ENCODE measurements around the gene SMARCD1.
"Not testable (repeated sequence)": the region's sequence is repeated elsewhere in the genome, so short reads cannot be mapped to it uniquely, and the experiment has no call there.

The SMARCD1 gene

DNA sequence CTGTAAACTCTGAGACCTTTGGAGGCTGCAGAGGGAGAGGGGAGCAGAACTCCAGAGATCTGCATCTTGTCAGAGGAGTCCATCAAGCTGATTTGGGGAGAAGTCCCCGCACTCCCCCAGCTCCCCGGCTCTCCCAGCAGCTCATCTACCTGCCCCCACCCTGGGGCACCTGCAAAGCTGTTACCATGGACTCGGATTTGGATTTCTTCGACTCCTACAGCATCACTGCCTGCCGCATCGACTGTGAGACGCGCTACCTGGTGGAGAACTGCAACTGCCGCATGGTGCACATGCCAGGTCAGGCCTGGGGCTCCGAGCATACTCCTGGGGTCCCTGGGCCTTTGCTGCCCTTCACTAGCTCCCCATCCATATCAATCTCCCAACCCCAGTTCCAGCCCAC lies 6.9 kb upstream of the SMARCD1 start:
- DNase-seq, result no peak

DNA sequence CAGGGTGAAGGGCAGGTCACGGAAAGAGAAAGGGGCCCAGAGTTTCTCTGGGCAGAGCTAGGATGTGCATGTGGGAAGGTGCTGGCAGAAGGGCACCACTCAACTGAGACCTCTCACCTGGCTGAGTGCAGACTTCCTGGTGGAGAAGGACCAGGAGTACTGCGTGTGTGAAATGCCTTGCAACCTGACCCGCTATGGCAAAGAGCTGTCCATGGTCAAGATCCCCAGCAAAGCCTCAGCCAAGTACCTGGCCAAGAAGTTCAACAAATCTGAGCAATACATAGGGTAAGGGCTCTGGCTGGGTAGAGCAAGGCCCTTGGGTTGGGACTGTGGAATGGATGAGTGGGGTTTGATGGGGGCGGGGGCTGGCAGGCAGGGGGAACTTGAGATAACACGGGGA lies 5.4 kb upstream of the SMARCD1 start:
- no peak for DNase-seq

DNA sequence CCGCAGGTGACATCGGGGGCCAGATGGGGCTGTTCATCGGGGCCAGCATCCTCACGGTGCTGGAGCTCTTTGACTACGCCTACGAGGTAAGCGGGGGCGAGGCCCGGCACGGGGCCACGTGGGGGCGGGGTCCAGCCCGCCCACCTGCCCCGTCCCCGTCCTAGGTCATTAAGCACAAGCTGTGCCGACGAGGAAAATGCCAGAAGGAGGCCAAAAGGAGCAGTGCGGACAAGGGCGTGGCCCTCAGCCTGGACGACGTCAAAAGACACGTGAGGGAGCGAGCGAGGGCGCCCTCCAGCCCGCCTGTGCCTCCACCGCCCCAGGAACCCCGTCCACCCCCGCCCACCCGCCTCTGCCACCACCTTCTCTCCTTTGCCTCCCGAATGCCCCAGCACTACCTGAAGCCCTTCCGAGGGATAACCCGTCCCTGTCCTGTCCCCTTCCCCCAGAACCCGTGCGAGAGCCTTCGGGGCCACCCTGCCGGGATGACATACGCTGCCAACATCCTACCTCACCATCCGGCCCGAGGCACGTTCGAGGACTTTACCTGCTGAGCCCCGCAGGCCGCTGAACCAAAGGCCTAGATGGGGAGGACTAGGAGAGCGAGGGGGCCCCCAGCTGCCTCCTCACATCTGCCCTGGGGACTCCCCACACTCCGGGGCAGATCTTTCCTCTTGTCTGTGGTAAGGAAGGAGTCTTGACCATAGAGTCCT lies 3.9 kb upstream of the SMARCD1 start:
- no peak for DNase-seq

DNA sequence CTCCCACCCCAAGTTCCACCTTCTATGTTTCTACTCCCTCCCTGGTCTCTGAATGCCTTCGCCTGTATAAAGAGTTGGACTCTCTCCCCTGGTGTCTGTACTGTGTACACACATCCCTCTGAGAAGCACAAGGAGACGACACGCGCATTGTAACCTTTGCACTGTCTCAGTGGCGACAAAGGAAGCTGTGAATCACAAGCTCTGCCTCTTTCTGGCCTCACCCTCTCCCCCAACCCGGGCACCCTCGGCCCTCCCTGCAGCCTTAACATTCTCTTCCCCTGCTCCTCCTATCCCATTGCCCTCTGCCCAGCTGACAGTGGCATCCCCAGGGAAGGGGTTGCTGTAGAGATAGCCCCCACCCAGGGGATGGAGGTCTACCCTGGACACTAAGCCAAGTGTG lies 2.5 kb upstream of the SMARCD1 start:
- no peak for DNase-seq

DNA sequence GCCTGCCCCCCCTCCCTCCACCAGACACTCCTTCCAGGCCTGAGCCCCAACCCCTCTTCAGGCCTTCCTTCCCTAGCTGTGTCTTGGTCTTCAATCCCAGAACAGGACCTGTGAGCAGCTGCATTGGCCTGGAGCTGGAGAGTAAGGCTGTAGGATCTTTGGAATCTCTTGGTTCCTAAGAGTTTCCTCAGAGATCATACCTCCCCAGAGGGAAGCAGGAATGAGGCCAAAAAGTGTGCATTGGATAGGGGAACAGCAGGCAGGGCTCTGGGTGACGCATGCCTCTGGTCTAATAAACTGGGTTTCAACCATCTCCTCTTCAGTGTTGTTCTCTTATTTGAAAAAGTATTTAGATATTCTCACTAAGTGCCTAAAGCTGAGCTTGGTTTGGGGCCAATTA lies 1.8 kb upstream of the SMARCD1 start:
- DNase-seq, result no peak

DNA sequence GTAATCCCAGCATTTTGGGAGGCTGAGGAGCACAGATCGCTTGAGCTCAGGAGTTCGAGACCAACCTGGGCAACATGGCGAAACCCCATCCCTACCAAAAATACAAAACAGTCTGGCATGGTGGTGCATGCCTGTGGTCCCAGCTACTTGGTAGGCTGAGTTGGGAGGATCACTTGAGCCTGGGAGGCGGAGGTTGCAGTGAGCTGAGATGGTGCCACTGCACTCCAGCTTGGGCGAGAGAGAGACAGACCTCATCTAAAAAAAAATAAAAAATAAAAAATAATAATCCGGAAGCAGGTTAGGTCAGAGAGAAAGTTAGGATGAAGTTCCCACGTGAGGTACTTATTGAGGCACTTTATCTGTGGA lies 750 bp upstream of the SMARCD1 start:
- DNase-seq, result not testable (repeated sequence)

DNA sequence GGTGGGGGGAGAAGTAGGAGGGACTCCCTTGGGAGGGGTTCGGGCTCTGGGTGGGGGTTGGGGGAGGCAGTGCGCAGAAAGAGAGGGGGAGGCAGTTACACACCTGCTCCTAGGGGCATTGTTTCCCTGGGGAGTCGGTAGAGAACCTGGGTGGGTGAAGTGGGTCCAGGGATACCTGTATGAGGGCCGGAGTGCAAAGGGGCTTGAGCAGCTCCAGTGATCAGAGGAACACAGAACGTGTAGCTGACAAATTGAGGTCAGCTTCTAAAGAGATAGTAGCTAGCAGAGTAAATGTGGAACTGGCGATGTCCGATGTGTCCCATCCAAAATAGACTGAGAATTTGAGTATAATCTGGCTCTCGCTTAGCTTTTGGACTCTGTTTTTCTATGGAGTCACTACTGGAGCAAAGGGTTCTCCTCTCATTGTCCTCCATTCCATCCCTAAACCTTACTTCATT lies 502 bp downstream of the SMARCD1 start:
- DNase-seq, result no peak

DNA sequence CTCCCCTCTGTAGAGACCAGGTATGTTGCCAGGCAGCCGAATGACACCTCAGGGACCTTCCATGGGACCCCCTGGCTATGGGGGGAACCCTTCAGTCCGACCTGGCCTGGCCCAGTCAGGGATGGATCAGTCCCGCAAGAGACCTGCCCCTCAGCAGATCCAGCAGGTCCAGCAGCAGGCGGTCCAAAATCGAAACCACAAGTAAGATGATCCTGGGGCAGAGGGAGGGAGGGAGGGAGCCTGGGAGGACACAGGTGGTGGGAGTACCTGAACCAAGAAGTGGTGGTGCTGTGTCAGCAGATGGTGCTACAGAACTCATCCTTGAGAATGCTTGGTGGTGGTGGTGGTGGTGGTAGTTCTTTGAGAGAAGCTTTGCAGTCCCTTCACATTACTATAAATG lies 1.0 kb downstream of the SMARCD1 start:
- no peak for DNase-seq

DNA sequence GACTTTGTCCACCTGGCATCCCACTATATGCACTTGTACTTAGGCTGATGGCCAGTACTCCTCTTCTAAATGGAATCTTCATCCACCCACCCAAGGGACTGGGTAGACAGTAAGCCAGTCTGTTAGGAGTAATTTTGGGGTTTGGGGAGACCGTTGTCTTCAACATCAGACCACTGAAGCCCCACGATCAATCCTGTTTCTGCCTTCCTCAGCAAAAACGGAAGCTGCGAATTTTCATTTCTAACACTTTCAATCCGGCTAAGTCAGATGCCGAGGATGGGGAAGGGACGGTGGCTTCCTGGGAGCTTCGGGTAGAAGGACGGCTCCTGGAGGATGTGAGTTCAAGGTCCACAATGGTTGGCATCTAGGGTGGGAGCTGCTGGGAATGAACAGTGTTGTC lies 2.0 kb downstream of the SMARCD1 start:
- DNase-seq, result no peak

DNA sequence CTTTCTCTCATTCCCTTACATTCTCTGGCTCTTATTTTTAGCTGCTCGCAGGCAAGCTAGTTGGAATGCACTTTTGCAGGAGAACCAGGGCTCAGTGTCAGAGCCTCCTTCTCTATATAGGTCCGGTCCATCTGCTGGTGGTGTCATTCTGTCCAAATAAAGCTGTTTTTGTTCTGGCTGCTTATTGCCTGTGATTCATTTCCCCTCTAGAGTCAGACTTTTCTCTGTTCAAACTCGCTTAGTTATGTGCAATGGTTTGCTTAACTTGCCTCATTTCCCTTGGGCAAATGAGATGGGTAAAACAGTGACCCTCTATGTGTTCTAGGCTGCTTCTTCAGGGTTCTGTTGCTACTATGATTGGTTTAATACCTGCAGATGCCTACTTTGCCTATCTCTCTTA lies 2.9 kb downstream of the SMARCD1 start:
- no peak for DNase-seq

DNA sequence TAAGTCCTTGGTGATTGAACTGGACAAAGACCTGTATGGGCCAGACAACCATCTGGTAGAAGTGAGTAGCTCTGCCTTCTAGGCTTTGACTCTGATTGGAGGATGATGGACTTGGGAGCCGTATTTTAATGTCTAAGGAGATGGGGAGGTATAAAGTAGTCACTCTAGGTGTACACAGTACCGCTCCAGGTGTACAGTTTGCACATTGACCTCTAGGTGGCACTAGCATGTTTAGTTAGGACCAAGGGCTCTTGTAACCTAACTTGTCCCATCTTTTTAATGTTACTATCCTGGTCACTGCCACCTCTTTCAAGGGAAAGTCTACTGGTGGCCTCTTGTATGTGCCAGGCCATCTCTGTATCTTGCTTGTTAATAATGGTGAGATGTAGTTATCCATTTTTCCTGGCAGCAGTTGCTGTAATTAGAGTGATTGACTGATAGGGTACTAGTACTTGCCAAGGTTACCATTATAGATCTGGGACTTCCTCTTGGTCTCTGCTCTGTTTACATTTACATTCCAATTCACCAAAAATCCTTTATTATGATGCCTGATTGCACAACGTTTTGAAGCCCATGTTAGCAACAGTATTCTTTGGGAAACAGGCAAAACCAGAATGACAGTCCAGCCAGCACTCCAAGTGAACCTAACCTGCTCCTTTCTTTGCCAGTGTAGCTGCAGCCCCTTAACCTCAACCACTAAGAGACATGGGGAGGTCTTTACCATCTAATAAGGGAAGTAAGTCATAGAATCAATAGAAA lies 3.6 kb downstream of the SMARCD1 start:
- DNase-seq, result peak; percentile 67

DNA sequence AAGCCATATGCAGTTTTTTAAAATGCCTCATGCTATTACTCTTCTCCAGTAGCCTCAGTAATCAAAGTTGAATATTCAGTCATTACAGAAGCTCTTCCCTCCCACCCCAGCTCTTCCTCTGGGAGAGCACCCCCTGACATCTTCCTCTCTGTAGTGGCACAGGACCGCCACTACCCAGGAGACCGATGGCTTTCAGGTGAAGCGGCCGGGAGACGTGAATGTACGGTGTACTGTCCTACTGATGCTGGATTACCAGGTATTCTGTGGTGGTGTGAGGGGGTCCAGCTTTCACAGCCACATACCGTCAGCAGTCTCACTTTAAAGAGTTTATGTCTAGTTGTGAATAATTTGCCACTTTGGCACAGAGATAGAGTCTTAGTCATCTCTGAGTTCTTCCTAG lies 4.6 kb downstream of the SMARCD1 start:
- DNase-seq, result no peak

DNA sequence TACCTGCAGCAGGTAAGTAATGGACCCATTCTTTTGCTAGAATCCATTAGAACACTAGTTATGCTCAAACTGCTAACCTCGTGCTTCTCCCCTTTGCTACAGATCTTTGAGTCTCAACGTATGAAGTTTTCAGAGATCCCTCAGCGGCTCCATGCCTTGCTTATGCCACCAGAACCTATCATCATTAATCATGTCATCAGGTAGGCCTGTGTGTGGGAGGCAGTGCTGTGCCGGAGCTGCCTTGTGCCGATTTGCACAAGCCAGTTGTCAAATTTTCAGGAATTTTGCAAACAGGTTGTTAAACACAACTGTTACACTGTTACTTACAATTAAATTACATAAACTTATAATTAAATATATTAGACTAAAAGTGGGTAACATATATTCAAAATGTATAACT lies 5.2 kb downstream of the SMARCD1 start:
- no peak for DNase-seq

DNA sequence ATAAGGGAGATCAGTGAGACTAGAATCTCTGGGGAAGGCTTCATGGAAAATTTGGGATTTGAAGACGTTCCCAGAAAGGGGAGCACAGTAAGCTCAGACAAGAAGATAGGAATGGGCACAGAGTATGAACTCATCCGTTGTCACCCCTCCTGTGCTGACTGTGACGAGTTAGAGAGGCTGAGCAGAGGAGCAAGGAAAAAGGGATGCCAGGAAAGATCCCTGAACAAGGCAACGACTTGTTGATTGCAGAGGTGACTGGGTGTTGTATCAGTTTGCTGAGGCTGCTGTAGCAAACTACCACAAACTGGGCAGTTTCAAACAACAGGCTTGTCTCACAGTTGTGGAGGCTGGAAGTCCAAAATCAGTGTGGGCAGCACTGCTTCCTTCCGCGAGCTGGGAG lies 12.8 kb downstream of the SMARCD1 start:
- DNase-seq, result no peak

DNA sequence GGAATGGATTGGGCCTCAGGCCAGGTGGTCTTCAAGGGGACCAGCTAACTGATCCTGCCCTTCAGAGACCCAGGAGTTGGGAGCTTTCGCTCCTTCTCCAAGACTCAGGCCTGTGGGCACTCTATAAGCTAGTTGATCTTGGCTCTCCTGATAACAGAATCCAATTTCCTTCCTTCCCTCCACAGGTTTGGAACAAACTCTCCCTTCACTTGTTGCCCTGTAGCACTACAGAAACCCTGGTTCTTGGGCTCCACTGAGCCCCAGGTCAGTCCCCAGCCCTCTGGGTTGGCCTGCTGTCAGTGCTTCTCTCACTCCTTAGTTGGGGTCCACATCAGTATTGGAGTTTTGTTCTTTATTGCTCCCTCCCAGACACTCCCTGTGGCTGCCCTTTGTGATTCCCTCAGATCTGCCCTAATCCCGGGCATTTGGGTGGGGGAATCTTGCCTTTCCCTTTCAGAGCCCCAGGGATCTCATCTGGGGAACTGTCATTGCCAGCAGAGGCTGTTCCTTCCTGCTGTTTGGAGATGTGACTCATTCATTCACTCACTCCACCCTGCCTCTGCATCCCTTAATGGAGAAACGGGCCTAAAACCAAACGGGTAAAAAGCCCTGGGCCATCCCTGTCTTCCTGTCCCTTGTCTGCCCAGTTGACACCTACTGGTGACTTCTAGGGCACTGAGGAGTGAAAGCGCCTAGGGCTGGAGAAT lies 14.3 kb downstream of the SMARCD1 start:
- DNase-seq, result no peak

DNA sequence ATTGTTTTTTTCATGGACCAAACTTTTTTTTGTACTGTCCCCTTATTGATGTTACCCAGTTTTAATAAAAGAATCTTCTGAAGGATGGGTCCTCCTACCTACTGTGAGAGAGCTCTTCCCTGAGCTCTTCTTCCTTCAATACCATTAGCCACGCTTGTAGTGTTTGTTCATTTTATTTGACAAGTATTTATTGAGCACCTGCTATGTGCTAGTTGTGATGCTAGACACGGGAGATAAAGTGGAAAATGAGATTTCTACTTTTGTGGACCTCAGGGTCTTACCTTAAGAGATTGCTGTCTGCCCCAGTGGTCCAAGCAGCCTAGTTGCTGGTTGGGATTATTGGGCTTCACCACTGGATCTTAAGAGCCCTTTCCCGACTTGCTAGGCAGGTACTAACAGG lies 15.4 kb downstream of the SMARCD1 start:
- no peak for DNase-seq

DNA sequence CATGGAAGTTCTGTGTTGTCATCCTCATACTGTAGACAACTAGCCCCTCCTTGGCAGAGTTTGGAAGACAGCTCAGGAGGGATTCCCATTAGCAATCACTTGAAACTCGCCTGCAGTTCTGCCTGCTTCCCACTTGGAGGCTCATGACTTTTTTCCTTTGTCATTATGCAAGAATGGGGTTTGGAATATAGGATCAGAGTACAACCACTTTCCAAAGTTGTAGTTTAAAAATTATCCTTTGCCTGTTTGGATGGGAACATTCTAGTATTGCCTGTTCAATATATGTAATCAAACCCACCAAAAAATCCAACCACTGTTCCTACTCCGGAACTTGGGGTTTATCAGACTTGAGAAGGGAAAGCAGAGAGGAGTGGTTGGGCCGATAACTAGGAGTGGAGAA lies 16.5 kb downstream of the SMARCD1 start:
- no peak for DNase-seq

DNA sequence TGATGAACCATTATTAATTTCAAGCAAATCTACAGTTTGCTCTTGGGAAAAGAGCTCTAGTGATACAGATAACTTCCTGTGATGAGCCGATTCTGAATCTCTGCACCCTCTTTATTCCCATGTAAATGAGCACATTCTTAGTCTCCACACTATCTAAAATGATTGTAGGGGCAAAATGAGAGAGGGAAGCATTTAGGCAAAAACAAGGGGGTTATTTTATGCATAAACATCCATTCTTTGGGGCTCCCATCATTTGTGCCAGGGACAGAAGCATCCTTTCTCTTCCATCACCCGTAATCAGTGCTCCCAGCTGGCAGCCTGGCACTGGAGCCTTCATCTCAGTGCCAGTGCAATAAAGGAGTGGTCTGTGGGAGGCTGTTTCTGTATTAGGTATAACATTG lies 17.0 kb downstream of the SMARCD1 start:
- DNase-seq, result no peak

DNA sequence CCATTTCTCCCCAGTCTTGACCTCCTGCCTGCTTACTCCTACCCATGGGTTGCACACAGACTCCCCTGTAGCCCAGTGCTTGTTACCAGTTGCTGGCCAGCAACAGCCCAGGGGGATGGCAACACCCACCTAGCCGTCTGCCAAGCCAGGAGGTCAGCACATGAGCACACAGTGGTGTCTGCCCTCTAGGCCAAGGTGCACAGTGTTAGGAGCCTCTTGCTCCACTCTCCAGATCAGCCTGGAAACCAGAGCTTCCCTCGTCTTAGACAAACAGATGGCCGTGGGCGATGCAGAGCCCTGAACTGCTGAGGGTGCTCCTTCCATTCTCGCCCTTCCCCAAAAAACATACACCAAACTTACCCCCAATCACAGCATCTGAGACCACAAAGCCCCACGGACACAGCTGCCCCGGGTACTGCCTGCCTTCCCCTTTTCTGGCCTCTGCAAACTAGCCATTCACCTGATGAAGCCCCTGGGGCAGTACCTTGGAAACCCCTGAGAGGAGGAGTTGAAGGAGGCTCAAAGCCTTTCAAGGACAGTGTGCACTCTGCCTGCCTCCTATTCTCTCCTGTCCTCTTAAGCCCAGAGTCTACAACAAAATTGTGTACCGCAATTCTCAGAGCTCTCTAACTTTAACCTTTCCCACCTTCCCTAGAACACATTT lies 17.6 kb downstream of the SMARCD1 start:
- DNase-seq, result no peak

DNA sequence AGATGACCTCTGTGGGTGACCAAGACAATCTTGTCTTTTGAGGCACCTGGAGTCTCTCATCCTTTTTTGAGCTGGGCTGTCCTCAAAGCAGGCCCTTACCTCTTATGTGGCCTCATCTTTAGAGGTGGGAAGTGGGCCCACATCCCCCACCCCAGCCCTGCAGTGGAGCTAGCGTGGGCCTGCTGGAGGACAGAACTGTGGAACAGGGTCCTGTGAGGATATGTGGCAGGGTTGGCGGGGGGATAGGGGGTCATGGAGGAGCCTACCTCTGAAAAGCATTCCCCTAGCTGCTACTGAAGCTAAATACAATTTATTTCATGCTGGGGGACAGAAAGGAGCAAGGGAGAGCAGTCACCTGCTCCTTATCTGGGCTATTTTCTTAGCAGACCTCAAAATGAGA lies 18.2 kb downstream of the SMARCD1 start:
- no peak for DNase-seq

DNA sequence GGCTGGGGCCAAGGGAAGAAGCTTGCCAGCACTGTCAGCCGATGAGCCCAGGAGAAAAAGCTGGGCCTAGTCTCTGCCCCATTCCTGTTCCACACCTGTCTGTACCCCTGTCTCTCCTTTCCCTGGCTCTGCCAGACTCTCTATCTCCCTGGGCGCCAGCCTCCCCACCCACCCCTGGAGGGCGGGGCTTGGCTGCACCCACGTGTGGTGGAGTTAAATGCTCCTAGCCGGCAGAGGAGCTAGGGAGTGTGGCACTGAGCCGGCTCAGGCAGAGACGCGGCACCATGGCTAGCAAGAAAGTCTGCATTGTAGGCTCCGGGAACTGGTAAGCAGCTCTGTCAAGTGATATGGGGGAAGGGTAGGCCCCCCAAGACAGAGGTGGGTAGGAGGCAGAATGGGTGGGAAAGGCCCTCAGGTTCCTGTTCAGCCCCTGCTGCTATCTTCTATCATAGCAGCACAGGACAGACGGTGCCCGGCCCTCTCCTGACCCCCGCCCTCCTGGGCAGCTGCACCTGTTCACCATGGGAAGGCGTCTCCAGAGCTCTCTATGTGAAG lies 18.7 kb downstream of the SMARCD1 start, which contains the start of gene GPD1:
Gene GPD1, plus strand, starts transcription at position 242 of the 555 bp plus-strand sequence. Its CDS starts 43 bp downstream, at position 285.
- DNase-seq, result peak; percentile 17

DNA sequence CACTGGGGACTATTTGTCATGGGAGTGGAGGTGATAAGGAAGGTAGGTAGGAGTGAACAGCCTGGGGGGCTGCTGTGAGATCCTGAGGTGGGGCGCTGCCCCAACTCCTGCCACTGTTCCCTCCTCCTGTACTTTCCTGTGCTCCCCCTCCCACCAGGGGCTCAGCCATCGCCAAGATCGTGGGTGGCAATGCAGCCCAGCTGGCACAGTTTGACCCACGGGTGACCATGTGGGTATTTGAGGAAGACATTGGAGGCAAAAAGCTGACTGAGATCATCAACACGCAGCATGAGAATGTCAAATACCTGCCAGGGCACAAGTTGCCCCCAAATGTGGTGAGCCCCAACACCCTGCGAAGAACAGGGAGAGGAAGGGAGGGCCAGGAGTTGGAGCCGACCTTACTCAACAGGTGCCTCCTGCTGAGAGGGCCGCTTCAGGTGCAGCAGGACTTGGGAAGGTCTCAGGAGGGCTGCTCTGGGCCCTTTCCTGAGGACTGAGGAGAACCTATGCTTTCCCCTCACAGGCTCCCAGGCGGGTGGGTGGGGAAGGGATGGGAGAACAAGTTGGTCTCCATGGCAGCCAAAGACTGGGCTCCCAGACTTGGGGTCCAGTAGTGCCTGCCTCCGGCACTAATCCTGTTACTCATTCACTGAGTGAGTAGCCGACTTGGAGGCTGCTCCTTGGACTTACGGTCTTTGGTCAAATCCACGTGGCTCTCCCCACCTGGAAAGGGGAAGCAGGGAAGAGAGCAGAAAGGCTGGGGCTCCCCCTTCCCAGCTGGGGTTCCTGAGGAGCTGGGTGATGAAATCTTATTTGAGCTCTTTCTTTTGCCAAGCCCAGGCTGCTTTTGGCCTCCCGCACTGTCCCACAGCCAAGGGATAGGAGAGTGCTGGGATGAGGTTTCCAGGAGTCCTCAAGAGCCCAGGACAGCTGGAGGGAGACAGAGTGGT lies 19.6 kb downstream of the SMARCD1 start:
- DNase-seq, result no peak

Data from CD4-positive, alpha-beta T cell treated with Interleukin-17A for 4 hours (primary cell).